HepG2 (cell line): ENCODE results near the gene MGA. TPM values are rescaled to one million over a fixed set of nuclear protein-coding genes. Genes with fewer than 3 reads are reported as not detected.

Experiments used
- ATAC-seq: fragments of 200-7000 bp; cut with Tn5 transposase; 3 replicates; pipeline ENCODE4 v1.9.1; 2020; ENCODE audit warnings: mild to moderate bottlenecking, moderate library complexity
- BruUV-seq: library from RNA; stranded (reverse); fragments of 400-500 nt; replicated peaks from 2 replicates; lab custom pipeline; 2021; lab: Mats Ljungman, UMichigan
- CTCF ChIA-PET: fragments of 300-600 bp; formaldehyde crosslinking; extraction: SDS; loops from one replicate; lab custom pipeline; 2021; ENCODE audit warnings: low total read pairs, inconsistent platforms, low intra/inter-chr PET ratio; lab: Yijun Ruan, JAX
- POLR2A ChIA-PET: fragments of 350-600 bp; sonication (Branson Sonifier 250); formaldehyde crosslinking; loops from one replicate; lab custom pipeline; 2020; ENCODE audit warnings: antibody characterized with exemption, inconsistent platforms; lab: Yijun Ruan, JAX
- DNase-seq: peaks from one replicate; pipeline ENCODE4 v3.0.0-alpha.2; 2015; ENCODE audit warnings: low spot score
- FAIRE-seq: peaks from 3 replicates; lab custom pipeline; 2011; peaks lifted over from hg19 to GRCh38; lab: Jason Lieb, UNC
- H2AFZ ChIP-seq: one replicate; pipeline ENCODE4 v1.6.1; 2011; ENCODE audit warnings: low read length, inconsistent platforms
- H3K27ac ChIP-seq: fragments of 300-600 bp; 3 replicates; pipeline ENCODE4 v1.8.0; 2011; ENCODE audit warnings: mixed run types, mild to moderate bottlenecking, mixed read lengths, low read length, inconsistent platforms; ENCODE audit not compliant: insufficient read depth; ENCODE audit errors: extremely low read length
- H3K27me3 ChIP-seq, 2 experiments: fragments of 200-600 bp in 1 of 2; 2 replicates in 1 of 2; 3 replicates in 1 of 2; pipeline versions ENCODE4 v1.6.0 to v1.8.0; 2011; ENCODE audit warnings: low read length in 2 of 2, mild to moderate bottlenecking in 2 of 2, moderate library complexity in 2 of 2, inconsistent platforms in 1 of 2; ENCODE audit not compliant: insufficient read depth in 2 of 2, control insufficient read depth in 1 of 2
- H3K36me3 ChIP-seq, 2 experiments: fragments of 200-600 bp in 1 of 2; replicated peaks in 1 of 2; 2 replicates in 1 of 2; 3 replicates in 1 of 2; pipeline versions ENCODE4 v1.5.1 to v1.8.0; 2011; ENCODE audit warnings: low read length in 2 of 2, inconsistent platforms in 1 of 2; ENCODE audit not compliant: insufficient read depth in 2 of 2, control insufficient read depth in 1 of 2
- H3K4me1 ChIP-seq: 2 replicates; pipeline ENCODE4 v1.5.1; 2012; ENCODE audit warnings: low read length, inconsistent platforms; ENCODE audit not compliant: insufficient read depth
- H3K4me2 ChIP-seq: 2 replicates; pipeline ENCODE4 v1.6.0; 2011; ENCODE audit warnings: low read depth, low read length, inconsistent platforms
- H3K4me3 ChIP-seq, 3 experiments: fragments of 200-600 bp in 1 of 3; sonication (generic), shearing (Covaris generic) in 1 of 3; replicated peaks in 1 of 3; 2 replicates each; pipeline ENCODE4 v1.5.1; 2011 to 2016; ENCODE audit warnings: low read length in 3 of 3, inconsistent platforms in 2 of 3, low read depth in 2 of 3, mild to moderate bottlenecking in 2 of 3, control low read depth in 1 of 3, mixed read lengths in 1 of 3; ENCODE audit not compliant: insufficient read depth in 1 of 3
- H3K79me2 ChIP-seq: one replicate; pipeline ENCODE4 v1.6.1; 2011; ENCODE audit warnings: low read length, inconsistent platforms; ENCODE audit not compliant: insufficient read depth
- H3K9ac ChIP-seq: 2 replicates; pipeline ENCODE4 v1.6.0; 2011; ENCODE audit warnings: mild to moderate bottlenecking, low read depth, low read length, inconsistent platforms; ENCODE audit not compliant: insufficient read depth
- H3K9me3 ChIP-seq: 2 replicates; pipeline ENCODE4 v1.5.1; 2012; ENCODE audit warnings: mild to moderate bottlenecking, low read length
- H4K20me1 ChIP-seq: 2 replicates; pipeline ENCODE4 v1.6.0; 2011; ENCODE audit warnings: inconsistent platforms, mild to moderate bottlenecking, low read length, moderate library complexity; ENCODE audit not compliant: insufficient read depth
- ATAD3A ChIP-seq: sonication (generic); formaldehyde crosslinking; IDR thresholded peaks from 2 replicates; pipeline ENCODE4 v1.4.0; 2020; ENCODE audit warnings: missing genetic modification reagents
- GABPA ChIP-seq, 2 experiments: IDR thresholded peaks; 2 replicates each; pipeline ENCODE4 v1.6.1; 2011 to 2016; ENCODE audit warnings: low read depth in 2 of 2, low read length in 1 of 2, missing biosample characterization in 1 of 2, missing genetic modification characterization in 1 of 2
- NCOR1 ChIP-seq: fragments of 200-600 bp; sonication (generic); IDR thresholded peaks from 2 replicates; pipeline ENCODE4 v1.7.0; 2017; ENCODE audit warnings: antibody characterized with exemption, low read length, borderline replicate concordance
- PAX8 ChIP-seq: sonication (generic); formaldehyde crosslinking; IDR thresholded peaks from 2 replicates; pipeline ENCODE4 v1.8.0; 2022; ENCODE audit warnings: mild to moderate bottlenecking, missing genetic modification reagents, borderline replicate concordance
- SNAI1 ChIP-seq: sonication (generic); formaldehyde crosslinking; IDR thresholded peaks from 2 replicates; pipeline ENCODE4 v1.5.0; 2020; ENCODE audit warnings: mild to moderate bottlenecking, missing genetic modification reagents, borderline replicate concordance
- ZNF282 ChIP-seq: fragments of 450-650 bp; IDR thresholded peaks from 2 replicates; pipeline ENCODE4 v1.6.1; 2018; ENCODE audit not compliant: partially characterized antibody
- ZNF468 ChIP-seq: sonication (generic); formaldehyde crosslinking; IDR thresholded peaks from 2 replicates; pipeline ENCODE4 v1.8.0; 2022; ENCODE audit warnings: mild to moderate bottlenecking, moderate library complexity, missing genetic modification reagents
- ZNF720 ChIP-seq: sonication (generic); formaldehyde crosslinking; IDR thresholded peaks from 2 replicates; pipeline ENCODE4 v1.4.0; 2020; ENCODE audit warnings: missing genetic modification reagents
- WGBS: methylation state at CpG from one replicate; pipeline ENCODE4 v1.1.6; 2017; ENCODE audit warnings: low lambda C conversion rate; 5-methylcytosine and 5-hydroxymethylcytosine counted together
- in situ Hi-C: cut with HindIII; loops from 2 replicates; pipeline ENCODE4 v1.10.0; 2017; ENCODE audit warnings: low pct_unique_long_range_greater_than_20kb; ENCODE audit not compliant: extremely low pct_ligation_motif_present
- intact Hi-C: fragments of 100-400 bp; cut with micrococcal nuclease; formaldehyde crosslinking; loops from one replicate; pipeline ENCODE4 v1.10.0; 2022; ENCODE audit not compliant: unreplicated experiment
- polyA plus RNA-seq, 8 experiments: library from polyadenylated mRNA; depleted of rRNA in 3 of 8; stranded (reverse) in 7 of 8; unstranded in 1 of 8; fragments of >200 nt; fragmentation: Illumina TruSeq in 4 of 8; extraction: Trizol in 4 of 8; gene quantifications; 2 replicates each; pipeline versions ENCODE4 v1.2.1 to v1.2.3, GENCODE V29; 2011 to 2016; ENCODE audit warnings: low read depth in 4 of 8, missing spikeins in 1 of 8, mixed read lengths in 1 of 8; ENCODE audit not compliant: insufficient read depth in 1 of 8
- total RNA-seq, 5 experiments: library from RNA; depleted of rRNA; stranded (reverse); fragments of >200 nt; fragmentation: Illumina TruSeq; extraction: Trizol; gene quantifications; 2 replicates each; pipeline ENCODE4 v1.2.3, GENCODE V29; 2016; ENCODE audit warnings: low read depth in 1 of 5
- TF ChIP-seq, protein P1 (sequence below): sonication (generic); formaldehyde crosslinking; IDR thresholded peaks from 2 replicates; pipeline ENCODE4 v1.4.0; 2020; ENCODE audit warnings: missing genetic modification reagents
- TF ChIP-seq, protein P2 (sequence below): sonication (generic); formaldehyde crosslinking; IDR thresholded peaks from 2 replicates; pipeline ENCODE4 v1.5.1; 2020; ENCODE audit warnings: mild to moderate bottlenecking, missing genetic modification reagents, moderate library complexity
- TF ChIP-seq, protein P3 (sequence below): sonication (generic); formaldehyde crosslinking; IDR thresholded peaks from 2 replicates; pipeline ENCODE4 v1.4.0; 2020; ENCODE audit warnings: missing genetic modification reagents, borderline replicate concordance

The MGA gene
- total and polyA plus RNA-seq, 2 of the 13 experiments (the other 11 are each of a cell fraction or from before 2014, with no cell fraction given) = 5.3 to 59.0 TPM

DNA sequence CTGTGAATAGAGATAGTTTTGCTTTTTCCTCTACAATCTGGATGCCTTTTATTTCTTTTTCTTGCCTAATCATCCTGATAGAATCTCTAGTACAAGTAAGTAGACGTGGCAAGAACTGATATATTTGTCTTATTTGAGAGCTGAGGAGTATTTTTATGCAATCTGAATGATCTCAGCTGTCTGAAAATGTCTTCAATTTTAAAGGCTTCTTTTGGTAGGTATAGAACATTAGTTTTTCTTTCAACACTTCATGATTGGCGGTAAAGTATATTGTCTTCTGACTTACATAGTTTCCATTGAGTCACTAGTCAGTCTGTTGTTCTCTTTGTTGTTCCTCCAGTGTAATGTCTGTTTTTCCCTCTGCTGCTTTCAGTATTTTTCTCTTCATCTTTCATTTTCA lies 31.3 kb downstream of the MGA start:
- FAIRE-seq (no peak), DNase-seq (no peak), ATAC-seq (no peak)
- in situ Hi-C loops (no loop called here), intact Hi-C loops (no loop called here)
- H3K4me2 ChIP-seq = no peak overlapping the region
- H3K36me3 ChIP-seq = peaks cover 0 to 5% of the 10 kb centered on the region in 2 experiments; a peak in 2 of 5 replicates
- no peak overlapping the region for H3K9ac ChIP-seq
- POLR2A ChIA-PET = no interaction called here
- no peaks in the 10 kb centered on the region for H3K9me3 ChIP-seq
- H3K79me2 ChIP-seq = peaks cover 86% of the 10 kb centered on the region
- TF ChIP-seq ZNF720 (no peak), ZNF282 (no peak)
- TF ChIP-seq, protein P1, sequence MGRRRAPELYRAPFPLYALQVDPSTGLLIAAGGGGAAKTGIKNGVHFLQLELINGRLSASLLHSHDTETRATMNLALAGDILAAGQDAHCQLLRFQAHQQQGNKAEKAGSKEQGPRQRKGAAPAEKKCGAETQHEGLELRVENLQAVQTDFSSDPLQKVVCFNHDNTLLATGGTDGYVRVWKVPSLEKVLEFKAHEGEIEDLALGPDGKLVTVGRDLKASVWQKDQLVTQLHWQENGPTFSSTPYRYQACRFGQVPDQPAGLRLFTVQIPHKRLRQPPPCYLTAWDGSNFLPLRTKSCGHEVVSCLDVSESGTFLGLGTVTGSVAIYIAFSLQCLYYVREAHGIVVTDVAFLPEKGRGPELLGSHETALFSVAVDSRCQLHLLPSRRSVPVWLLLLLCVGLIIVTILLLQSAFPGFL (CRISPR knock-in tag) = no peak
- H3K27me3 ChIP-seq = no peaks in the 10 kb centered on the region
- CTCF ChIA-PET = no interaction called here
- no TSS peak for BruUV-seq
- H3K4me1 ChIP-seq = peaks cover 54% of the 10 kb centered on the region
- H3K4me3 ChIP-seq = no peak overlapping the region
- H4K20me1 ChIP-seq = peaks cover 10% of the 10 kb centered on the region
- no peak overlapping the region for H2AFZ ChIP-seq
- WGBS = 96% methylated on average over 2 of the region's 2 CpGs
- no peak overlapping the region for H3K27ac ChIP-seq

DNA sequence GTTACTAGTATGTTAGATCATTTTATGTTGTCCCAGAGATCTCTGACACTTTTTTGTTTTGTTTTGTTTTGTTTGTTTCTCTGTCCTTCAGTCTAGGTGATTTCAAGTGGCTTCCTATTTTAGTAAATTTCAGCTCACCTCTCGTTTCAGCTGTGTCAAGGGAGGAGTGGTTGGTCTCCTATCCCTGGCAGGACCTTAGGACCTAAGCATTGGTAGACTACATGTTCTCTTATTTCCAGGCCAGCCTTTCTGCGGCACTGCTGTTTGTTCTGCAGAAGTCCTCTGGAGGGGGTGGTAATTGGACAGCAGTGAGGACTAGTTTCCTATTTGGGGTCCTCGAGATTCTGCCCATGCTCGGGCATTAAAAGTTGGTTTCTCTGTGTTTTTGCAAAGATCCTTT lies 31.8 kb downstream of the MGA start:
- in situ Hi-C loops = no loop called here
- peaks cover 49% of the 10 kb centered on the region for H3K4me1 ChIP-seq
- no peak overlapping the region for H3K27ac ChIP-seq
- peaks cover 86% of the 10 kb centered on the region for H3K79me2 ChIP-seq
- no TSS peak for BruUV-seq
- no peaks in the 10 kb centered on the region for H3K27me3 ChIP-seq
- CTCF ChIA-PET = no interaction called here
- POLR2A ChIA-PET = no interaction called here
- FAIRE-seq = no peak
- no peak for DNase-seq
- peaks cover 2 to 10% of the 10 kb centered on the region in 2 experiments; a peak in 4 of 5 replicates for H3K36me3 ChIP-seq
- H3K9me3 ChIP-seq = no peaks in the 10 kb centered on the region
- no peak overlapping the region for H3K9ac ChIP-seq
- 63% methylated on average over 4 of the region's 4 CpGs for WGBS
- intact Hi-C loops = no loop called here
- H4K20me1 ChIP-seq = peaks cover 10% of the 10 kb centered on the region
- ATAC-seq = peak; percentile 47; the same call in 2 of the 3 replicates
- H2AFZ ChIP-seq = no peak overlapping the region
- no peak overlapping the region for H3K4me3 ChIP-seq
- no peak overlapping the region for H3K4me2 ChIP-seq
- no peak for TF ChIP-seq GABPA (IDR thresholded peaks at IDR 0.05; ENCODE audit: low read depth, low read length)
- TF ChIP-seq GABPA (CRISPR knock-in tag; IDR thresholded peaks at IDR 0.05; ENCODE audit: low read depth) = no peak
- no peak for TF ChIP-seq SNAI1 (CRISPR knock-in tag)
- TF ChIP-seq, protein P2, sequence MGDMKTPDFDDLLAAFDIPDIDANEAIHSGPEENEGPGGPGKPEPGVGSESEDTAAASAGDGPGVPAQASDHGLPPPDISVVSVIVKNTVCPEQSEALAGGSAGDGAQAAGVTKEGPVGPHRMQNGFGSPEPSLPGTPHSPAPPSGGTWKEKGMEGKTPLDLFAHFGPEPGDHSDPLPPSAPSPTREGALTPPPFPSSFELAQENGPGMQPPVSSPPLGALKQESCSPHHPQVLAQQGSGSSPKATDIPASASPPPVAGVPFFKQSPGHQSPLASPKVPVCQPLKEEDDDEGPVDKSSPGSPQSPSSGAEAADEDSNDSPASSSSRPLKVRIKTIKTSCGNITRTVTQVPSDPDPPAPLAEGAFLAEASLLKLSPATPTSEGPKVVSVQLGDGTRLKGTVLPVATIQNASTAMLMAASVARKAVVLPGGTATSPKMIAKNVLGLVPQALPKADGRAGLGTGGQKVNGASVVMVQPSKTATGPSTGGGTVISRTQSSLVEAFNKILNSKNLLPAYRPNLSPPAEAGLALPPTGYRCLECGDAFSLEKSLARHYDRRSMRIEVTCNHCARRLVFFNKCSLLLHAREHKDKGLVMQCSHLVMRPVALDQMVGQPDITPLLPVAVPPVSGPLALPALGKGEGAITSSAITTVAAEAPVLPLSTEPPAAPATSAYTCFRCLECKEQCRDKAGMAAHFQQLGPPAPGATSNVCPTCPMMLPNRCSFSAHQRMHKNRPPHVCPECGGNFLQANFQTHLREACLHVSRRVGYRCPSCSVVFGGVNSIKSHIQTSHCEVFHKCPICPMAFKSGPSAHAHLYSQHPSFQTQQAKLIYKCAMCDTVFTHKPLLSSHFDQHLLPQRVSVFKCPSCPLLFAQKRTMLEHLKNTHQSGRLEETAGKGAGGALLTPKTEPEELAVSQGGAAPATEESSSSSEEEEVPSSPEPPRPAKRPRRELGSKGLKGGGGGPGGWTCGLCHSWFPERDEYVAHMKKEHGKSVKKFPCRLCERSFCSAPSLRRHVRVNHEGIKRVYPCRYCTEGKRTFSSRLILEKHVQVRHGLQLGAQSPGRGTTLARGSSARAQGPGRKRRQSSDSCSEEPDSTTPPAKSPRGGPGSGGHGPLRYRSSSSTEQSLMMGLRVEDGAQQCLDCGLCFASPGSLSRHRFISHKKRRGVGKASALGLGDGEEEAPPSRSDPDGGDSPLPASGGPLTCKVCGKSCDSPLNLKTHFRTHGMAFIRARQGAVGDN (CRISPR knock-in tag) = no peak
- no peak for TF ChIP-seq ATAD3A
- TF ChIP-seq ZNF468 (CRISPR knock-in tag) = no peak
- no peak for TF ChIP-seq NCOR1
- TF ChIP-seq PAX8 = no peak
- TF ChIP-seq, protein P3, sequence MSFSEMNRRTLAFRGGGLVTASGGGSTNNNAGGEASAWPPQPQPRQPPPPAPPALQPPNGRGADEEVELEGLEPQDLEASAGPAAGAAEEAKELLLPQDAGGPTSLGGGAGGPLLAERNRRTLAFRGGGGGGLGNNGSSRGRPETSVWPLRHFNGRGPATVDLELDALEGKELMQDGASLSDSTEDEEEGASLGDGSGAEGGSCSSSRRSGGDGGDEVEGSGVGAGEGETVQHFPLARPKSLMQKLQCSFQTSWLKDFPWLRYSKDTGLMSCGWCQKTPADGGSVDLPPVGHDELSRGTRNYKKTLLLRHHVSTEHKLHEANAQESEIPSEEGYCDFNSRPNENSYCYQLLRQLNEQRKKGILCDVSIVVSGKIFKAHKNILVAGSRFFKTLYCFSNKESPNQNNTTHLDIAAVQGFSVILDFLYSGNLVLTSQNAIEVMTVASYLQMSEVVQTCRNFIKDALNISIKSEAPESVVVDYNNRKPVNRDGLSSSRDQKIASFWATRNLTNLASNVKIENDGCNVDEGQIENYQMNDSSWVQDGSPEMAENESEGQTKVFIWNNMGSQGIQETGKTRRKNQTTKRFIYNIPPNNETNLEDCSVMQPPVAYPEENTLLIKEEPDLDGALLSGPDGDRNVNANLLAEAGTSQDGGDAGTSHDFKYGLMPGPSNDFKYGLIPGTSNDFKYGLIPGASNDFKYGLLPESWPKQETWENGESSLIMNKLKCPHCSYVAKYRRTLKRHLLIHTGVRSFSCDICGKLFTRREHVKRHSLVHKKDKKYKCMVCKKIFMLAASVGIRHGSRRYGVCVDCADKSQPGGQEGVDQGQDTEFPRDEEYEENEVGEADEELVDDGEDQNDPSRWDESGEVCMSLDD (CRISPR knock-in tag) = no peak
